Type B pancreatic cell (in vitro differentiated cells): ENCODE data around the gene APOL1. TPM values are rescaled to one million over a fixed set of nuclear protein-coding genes. Genes with fewer than 3 reads are reported as not detected.
"Not testable (repeated sequence)": the region's sequence is repeated elsewhere in the genome, so short reads cannot be mapped to it uniquely, and the experiment has no call there.

Experiments used
- DNase-seq: peaks from one replicate; pipeline ENCODE4 v3.0.0; 2021; ENCODE audit warnings: mixed read lengths; ENCODE audit not compliant: unreplicated experiment; ENCODE audit errors: extremely low spot score
- H3K27ac Mint-ChIP-seq: 2 replicates; pipeline ENCODE4 v1.8.0; 2021; ENCODE audit warnings: mild to moderate bottlenecking, mixed read lengths
- H3K27me3 Mint-ChIP-seq: 2 replicates; pipeline ENCODE4 v1.8.0; 2021; ENCODE audit warnings: mixed read lengths
- H3K36me3 Mint-ChIP-seq: 2 replicates; pipeline ENCODE4 v1.8.0; 2021; ENCODE audit warnings: mixed read lengths
- H3K4me1 Mint-ChIP-seq: one replicate; pipeline ENCODE4 v1.8.0; 2021; ENCODE audit warnings: mixed read lengths; ENCODE audit not compliant: unreplicated experiment
- H3K4me3 Mint-ChIP-seq: 2 replicates; pipeline ENCODE4 v1.8.0; 2021; ENCODE audit warnings: mild to moderate bottlenecking, mixed read lengths
- H3K9me3 Mint-ChIP-seq: 2 replicates; pipeline ENCODE4 v1.8.0; 2021; ENCODE audit warnings: mixed read lengths
- total RNA-seq: library from RNA; stranded (reverse); gene quantifications from 2 replicates; pipeline ENCODE4 v1.2.1, GENCODE V29; 2021; ENCODE audit warnings: low replicate concordance
- TF ChIP-seq, protein P1 (sequence below): fragments of 200-600 bp; sonication (generic); conservative IDR thresholded peaks from 2 replicates; pipeline ENCODE4 v1.5.0; 2021; ENCODE audit warnings: antibody characterized with exemption, mild to moderate bottlenecking

The APOL1 gene
- total RNA-seq, 1 donor from 2014 or later, result 6.8 TPM

DNA sequence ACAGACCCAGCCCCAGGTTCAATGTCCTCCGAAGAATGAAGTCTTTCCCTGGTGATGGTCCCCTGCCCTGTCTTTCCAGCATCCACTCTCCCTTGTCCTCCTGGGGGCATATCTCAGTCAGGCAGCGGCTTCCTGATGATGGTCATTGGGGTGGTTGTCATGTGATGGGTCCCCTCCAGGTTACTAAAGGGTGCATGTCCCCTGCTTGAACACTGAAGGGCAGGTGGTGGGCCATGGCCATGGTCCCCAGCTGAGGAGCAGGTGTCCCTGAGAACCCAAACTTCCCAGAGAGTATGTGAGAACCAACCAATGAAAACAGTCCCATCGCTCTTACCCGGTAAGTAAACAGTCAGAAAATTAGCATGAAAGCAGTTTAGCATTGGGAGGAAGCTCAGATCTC is 14.1 kb downstream of the APOL1 start:
- Mint-ChIP-seq H3K4me3 (no peak overlapping the region), H3K4me1 (no peaks in the 10 kb centered on the region), H3K36me3 (no peaks in the 10 kb centered on the region), H3K27ac (no peak overlapping the region), H3K9me3 (peaks cover 5% of the 10 kb centered on the region), H3K27me3 (peaks cover 3% of the 10 kb centered on the region)
- TF ChIP-seq, protein P1, sequence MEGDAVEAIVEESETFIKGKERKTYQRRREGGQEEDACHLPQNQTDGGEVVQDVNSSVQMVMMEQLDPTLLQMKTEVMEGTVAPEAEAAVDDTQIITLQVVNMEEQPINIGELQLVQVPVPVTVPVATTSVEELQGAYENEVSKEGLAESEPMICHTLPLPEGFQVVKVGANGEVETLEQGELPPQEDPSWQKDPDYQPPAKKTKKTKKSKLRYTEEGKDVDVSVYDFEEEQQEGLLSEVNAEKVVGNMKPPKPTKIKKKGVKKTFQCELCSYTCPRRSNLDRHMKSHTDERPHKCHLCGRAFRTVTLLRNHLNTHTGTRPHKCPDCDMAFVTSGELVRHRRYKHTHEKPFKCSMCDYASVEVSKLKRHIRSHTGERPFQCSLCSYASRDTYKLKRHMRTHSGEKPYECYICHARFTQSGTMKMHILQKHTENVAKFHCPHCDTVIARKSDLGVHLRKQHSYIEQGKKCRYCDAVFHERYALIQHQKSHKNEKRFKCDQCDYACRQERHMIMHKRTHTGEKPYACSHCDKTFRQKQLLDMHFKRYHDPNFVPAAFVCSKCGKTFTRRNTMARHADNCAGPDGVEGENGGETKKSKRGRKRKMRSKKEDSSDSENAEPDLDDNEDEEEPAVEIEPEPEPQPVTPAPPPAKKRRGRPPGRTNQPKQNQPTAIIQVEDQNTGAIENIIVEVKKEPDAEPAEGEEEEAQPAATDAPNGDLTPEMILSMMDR, result no peak
- no peak for DNase-seq

DNA sequence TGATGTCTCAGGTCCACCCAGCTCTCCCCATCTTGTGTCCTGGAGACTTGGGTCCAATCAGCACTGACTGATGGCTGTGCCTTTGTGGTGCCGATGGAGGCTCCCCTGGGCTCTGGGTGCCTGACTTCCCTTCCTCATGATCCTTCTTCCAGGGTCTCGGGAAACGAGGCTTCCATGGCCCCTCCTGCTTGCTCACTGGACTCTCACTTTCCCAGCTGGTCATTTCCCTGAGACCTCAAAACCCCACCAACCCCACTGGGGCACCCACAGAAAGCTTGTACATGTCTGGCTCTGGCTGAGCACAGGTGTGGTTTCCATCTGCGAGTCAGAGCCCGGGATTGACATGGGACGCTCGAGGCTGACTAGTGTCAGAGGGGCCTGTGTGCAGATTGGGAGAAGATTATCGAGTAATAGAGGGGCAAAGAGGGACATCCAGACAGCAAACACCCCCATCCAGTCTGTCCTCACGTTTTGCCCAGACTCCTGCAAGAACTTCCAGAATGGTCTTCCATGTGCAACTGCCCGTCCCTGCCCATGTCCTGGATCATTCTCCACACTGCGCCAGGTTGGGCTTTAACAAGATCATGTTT is 15.1 kb downstream of the APOL1 start:
- TF ChIP-seq, protein P1, result no peak
- H3K4me3 Mint-ChIP-seq, result no peak overlapping the region
- no peak for DNase-seq
- H3K36me3 Mint-ChIP-seq, result no peaks in the 10 kb centered on the region
- no peak overlapping the region for H3K27ac Mint-ChIP-seq
- H3K27me3 Mint-ChIP-seq, result peaks cover 3% of the 10 kb centered on the region
- no peaks in the 10 kb centered on the region for H3K4me1 Mint-ChIP-seq
- peaks cover 5% of the 10 kb centered on the region for H3K9me3 Mint-ChIP-seq

DNA sequence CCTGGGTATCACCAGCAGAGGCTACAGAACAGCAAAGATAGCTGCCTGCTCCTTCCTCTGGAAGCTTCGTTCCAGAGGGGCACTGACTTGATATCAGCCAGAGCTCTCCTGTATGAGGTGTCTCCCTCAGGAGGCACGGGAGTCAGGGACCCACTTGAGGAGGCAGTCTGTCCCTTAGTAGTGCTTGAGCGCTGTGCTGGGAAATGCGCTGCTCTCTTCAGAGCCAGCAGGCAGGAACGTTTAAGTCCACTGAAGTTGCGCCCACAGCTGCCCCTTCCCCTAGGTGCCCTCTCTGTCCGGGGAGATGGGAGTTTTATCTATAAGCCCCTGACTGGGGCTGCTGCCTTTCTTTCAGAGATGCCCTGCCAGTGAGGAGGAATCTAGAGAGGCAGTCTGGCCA is 18.3 kb downstream of the APOL1 start:
- not testable (repeated sequence) for DNase-seq, H3K9me3 Mint-ChIP-seq, H3K27me3 Mint-ChIP-seq, H3K4me3 Mint-ChIP-seq, H3K36me3 Mint-ChIP-seq, H3K27ac Mint-ChIP-seq, H3K4me1 Mint-ChIP-seq

DNA sequence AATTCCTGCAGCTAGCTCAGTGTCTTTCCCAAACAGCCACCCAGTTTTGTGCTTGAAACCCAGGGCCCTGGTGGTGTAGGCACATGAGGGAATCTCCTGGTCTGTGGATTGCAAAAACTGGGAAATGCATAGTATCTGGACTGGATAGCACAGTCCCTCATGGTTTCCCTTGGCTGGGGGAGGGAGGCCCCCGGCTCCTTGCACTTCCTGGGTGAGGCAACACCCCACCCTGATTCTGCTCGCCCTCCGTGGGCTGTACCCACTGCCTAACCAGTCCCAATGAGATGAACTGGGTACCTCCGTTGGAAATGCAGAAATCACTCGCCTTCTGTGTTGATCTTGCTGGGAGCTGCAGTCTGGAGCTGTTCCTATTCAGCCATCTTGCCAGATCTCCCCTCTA is 19.0 kb downstream of the APOL1 start:
- DNase-seq, H3K27me3 Mint-ChIP-seq, H3K4me3 Mint-ChIP-seq, H3K27ac Mint-ChIP-seq, H3K9me3 Mint-ChIP-seq, H3K36me3 Mint-ChIP-seq, H3K4me1 Mint-ChIP-seq: not testable (repeated sequence)

DNA sequence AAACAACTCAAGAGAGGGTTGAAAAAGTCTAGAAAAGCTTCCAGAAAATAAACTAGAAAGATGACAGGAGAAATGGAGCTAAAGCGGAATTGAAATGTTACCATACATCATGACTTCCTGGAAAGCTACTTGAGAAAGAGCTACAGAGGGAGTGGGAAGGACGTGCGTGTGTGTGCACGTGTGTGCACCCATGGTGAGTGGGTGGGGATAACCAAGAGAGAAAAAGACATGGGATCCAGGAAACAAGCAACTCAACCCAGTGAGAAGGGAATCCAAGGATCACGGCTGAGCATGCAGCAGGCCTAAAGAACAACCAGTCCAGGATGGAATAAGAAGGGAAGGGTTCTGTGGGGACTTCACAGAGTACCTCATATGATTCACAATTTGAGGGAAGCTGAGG is 21.6 kb downstream of the APOL1 start:
- Mint-ChIP-seq H3K9me3 (no peaks in the 10 kb centered on the region), H3K27me3 (peaks cover 3% of the 10 kb centered on the region), H3K4me1 (no peaks in the 10 kb centered on the region), H3K4me3 (no peak overlapping the region), H3K36me3 (no peaks in the 10 kb centered on the region), H3K27ac (no peak overlapping the region)
- no peak for DNase-seq
- TF ChIP-seq, protein P1, result no peak

DNA sequence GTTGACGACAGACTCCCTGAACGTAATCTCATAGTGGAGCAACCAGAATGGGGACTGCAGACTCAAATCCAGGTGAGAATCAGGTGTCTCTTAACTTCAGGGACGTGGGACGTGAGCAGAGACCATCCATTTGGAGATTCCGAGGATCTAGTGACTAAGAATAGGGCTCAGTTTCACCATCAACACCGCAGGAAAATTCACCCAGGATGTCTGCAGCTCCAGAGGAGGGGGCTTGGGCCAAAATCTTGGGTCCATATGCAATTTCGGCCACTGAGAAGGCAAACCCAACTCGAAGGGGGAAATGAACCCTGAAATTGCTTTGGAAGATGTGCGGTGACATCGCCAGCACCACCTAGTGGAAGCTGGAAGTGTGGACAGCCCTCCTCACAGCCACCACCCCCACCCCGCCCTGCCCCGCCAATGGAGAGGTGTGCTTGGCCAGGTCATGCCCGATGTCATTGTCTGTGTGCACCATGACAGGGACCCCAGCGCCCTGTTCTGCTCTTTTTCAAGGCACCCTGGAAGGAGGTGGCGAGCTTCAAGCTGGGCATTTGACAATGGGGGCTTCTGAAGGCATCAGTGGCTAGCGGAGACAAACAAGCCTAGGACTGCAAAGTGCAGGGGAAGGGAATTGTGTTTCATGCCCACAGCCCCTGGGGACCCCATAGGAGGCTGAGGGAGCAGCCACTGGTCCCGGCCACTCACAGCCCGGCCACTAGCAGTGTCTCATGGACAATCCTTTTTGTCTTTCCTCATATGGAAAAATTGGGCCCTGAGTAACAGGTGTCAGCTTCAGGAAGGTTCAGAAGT is 24.8 kb downstream of the APOL1 start:
- no peak for DNase-seq
- no peak overlapping the region for H3K27ac Mint-ChIP-seq
- H3K27me3 Mint-ChIP-seq, result no peaks in the 10 kb centered on the region
- peaks cover 4% of the 10 kb centered on the region for H3K4me1 Mint-ChIP-seq
- no peak overlapping the region for H3K4me3 Mint-ChIP-seq
- TF ChIP-seq, protein P1, result peak; percentile 87
- H3K9me3 Mint-ChIP-seq, result no peaks in the 10 kb centered on the region
- peaks cover 7% of the 10 kb centered on the region for H3K36me3 Mint-ChIP-seq
